Mucosa of descending colon (tissue), 3 donors: ENCODE measurements around the gene LTC4S. TPM values are rescaled to one million over a fixed set of nuclear protein-coding genes. Genes with fewer than 3 reads are reported as not detected.

Source experiments
- ATAC-seq: fragments of 200-7000 bp; cut with Tn5 transposase; one replicate; pipeline ENCODE4 v1.9.1; 2020; ENCODE audit warnings: mild to moderate bottlenecking, moderate library complexity
- DNase-seq, 3 donors: peaks; one replicate each; pipeline ENCODE4 v3.0.0-alpha.2; 2020
- H3K36me3 ChIP-seq: fragments of 200-600 bp; one replicate; pipeline ENCODE4 v1.8.0; 2021; ENCODE audit warnings: low read depth, mild to moderate bottlenecking
- H3K4me1 ChIP-seq: fragments of 200-600 bp; one replicate; pipeline ENCODE4 v1.8.0; 2021; ENCODE audit warnings: low read depth, mild to moderate bottlenecking
- H3K4me3 ChIP-seq: fragments of 200-600 bp; one replicate; pipeline ENCODE4 v1.8.0; 2021; ENCODE audit warnings: mild to moderate bottlenecking
- H3K9me3 ChIP-seq: fragments of 200-600 bp; one replicate; pipeline ENCODE4 v1.8.0; 2021; ENCODE audit warnings: mild to moderate bottlenecking
- CTCF ChIP-seq: fragments of 200-600 bp; IDR thresholded peaks from one replicate; pipeline ENCODE4 v1.8.0; 2022; ENCODE audit warnings: antibody characterized with exemption, mild to moderate bottlenecking
- intact Hi-C, 2 donors: fragments of 100-400 bp; cut with DNase I in 1 of 2; cut with micrococcal nuclease in 1 of 2; formaldehyde crosslinking; loops; one replicate each; pipeline versions ENCODE4 v1.11.0 to v1.11.1; 2022; cut with DNase I, micrococcal nuclease
- microRNA-seq: library from miRNA; unstranded; fragments of <30 nt; microRNA quantifications from one replicate; pipeline ENCODE4, GENCODE V29; 2019
- total RNA-seq, 3 donors: library from RNA; stranded (reverse); fragmentation: NEBNext Ultra II Directional in 2 of 3; extraction: Animal tissue kit (Norgen Biotek cat#: 25700) in 2 of 3; gene quantifications; one replicate each; pipeline versions ENCODE4 v1.2.1 to v1.2.4, GENCODE V29; 2021 to 2023
- donor health status: DM: no; HTN: no; CAD: no; lungs with moderate emphysema.
- donor health status: DM: no; HTN: no; CAD: no.
- donor health status: DM: no; HTN: yes; CAD: no.

Gene LTC4S
- total RNA-seq, 3 donors from 2014 or later: 3.0 to 10.4 (median 7.0) TPM

GRCh38 chr5:179840321-179840720 lies 46.5 kb downstream of the LTC4S start:
- H3K9me3 ChIP-seq: peaks cover 3% of the 10 kb centered on the region
- no peaks in the 10 kb centered on the region for H3K4me1 ChIP-seq
- no peak for ATAC-seq
- no peak overlapping the region for H3K4me3 ChIP-seq
- no peaks in the 10 kb centered on the region for H3K36me3 ChIP-seq
- no peak for DNase-seq
- no peak for TF ChIP-seq CTCF
- intact Hi-C loops: no loop called here

GRCh38 chr5:179840766-179841165 lies 47.0 kb downstream of the LTC4S start:
- ATAC-seq (no peak), DNase-seq (no peak)
- Histone ChIP-seq H3K36me3 (no peaks in the 10 kb centered on the region), H3K4me1 (no peaks in the 10 kb centered on the region), H3K4me3 (no peak overlapping the region), H3K9me3 (peaks cover 3% of the 10 kb centered on the region)
- TF ChIP-seq CTCF: no peak
- intact Hi-C loops: no loop called here

DNA sequence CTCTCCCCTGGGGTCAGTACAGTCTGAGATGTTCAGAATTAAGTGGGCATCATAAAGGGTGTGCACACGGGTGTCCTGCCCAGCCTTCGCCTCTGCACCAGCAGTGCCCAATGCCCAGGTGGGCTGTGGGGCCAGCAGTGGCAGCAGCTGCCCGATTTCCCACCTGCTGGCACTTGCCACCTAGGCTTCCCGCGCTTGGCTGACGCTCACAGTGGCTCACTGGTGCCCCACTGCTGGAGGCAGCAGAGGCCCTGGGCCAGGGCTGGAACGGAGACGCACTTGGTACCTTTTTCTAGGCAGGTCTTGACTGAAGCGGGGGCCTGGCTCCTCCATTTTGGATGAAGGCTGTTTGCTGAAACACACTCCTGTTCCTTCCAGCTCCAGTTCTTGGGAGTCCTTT lies 47.8 kb downstream of the LTC4S start:
- Histone ChIP-seq H3K4me3 (no peak overlapping the region), H3K9me3 (peaks cover 3% of the 10 kb centered on the region), H3K4me1 (no peaks in the 10 kb centered on the region), H3K36me3 (no peaks in the 10 kb centered on the region)
- DNase-seq: no peak
- intact Hi-C loops: no loop called here
- no peak for ATAC-seq
- no peak for TF ChIP-seq CTCF

Small RNA genes within 50 kb of the gene (microRNA-seq; reads per million reads assigned to microRNA genes)
- gene MIR1229: 2.6 reads per million, percentile 8 among the genes with 10 or more reads in this experiment

Other genes with a start within 250 kb of the LTC4S start
- gene RUFY1, start 243.4 kb upstream of the LTC4S start, total RNA-seq: 10 to 100 TPM; 34.2 to 55.5 (median 45.0) TPM
- gene HNRNPH1, start 170.3 kb upstream of the LTC4S start, total RNA-seq: 100 to 1,000 TPM; 453 to 475 (median 473) TPM
- not detected for gene CBY3, start 113.0 kb upstream of the LTC4S start, total RNA-seq
- 100 to 1,000 TPM; 485 to 598 (median 521) TPM for gene CANX, start 95.0 kb upstream of the LTC4S start, total RNA-seq
- gene MAML1, start 61.2 kb upstream of the LTC4S start, total RNA-seq: 10 to 100 TPM; 26.0 to 34.0 (median 28.6) TPM
- 100 to 1,000 TPM; 274 to 623 (median 476) TPM for gene MGAT4B, start 12.9 kb downstream of the LTC4S start, total RNA-seq
- gene SQSTM1, start 26.9 kb downstream of the LTC4S start, total RNA-seq: 100 to 1,000 TPM; 302 to 348 (median 321) TPM
- gene MRNIP, start 64.8 kb downstream of the LTC4S start, total RNA-seq: 10 to 100 TPM; 20.8 to 38.3 (median 27.5) TPM
- 100 to 1,000 TPM; 115 to 117 (median 116) TPM for gene TBC1D9B, start 113.9 kb downstream of the LTC4S start, total RNA-seq